H9 (cell line): ENCODE measurements around the gene CPB2. TPM values are rescaled to one million over a fixed set of nuclear protein-coding genes. Genes with fewer than 3 reads are reported as not detected.

ENCODE experiments used
- DNase-seq: peaks from one replicate; pipeline ENCODE4 v3.0.0-alpha.2; 2017
- H2AFZ ChIP-seq: one replicate; pipeline ENCODE4 v1.6.1; 2013; ENCODE audit warnings: mild to moderate bottlenecking, low read length, control low read depth, moderate library complexity
- H2AK5ac ChIP-seq: 2 replicates; pipeline ENCODE4 v1.6.1; 2013; ENCODE audit warnings: low read length, control low read depth, mixed read lengths; ENCODE audit not compliant: insufficient read length
- H2BK120ac ChIP-seq: one replicate; pipeline ENCODE4 v1.6.1; 2013; ENCODE audit warnings: low read depth, mild to moderate bottlenecking, low read length, control low read depth, inconsistent platforms; ENCODE audit not compliant: poor library complexity, severe bottlenecking
- H2BK12ac ChIP-seq: 2 replicates; pipeline ENCODE4 v1.6.1; 2013; ENCODE audit warnings: low read length, control low read depth, mixed read lengths, low read depth; ENCODE audit not compliant: insufficient read length
- H2BK15ac ChIP-seq: 2 replicates; pipeline ENCODE4 v1.6.1; 2013; ENCODE audit warnings: low read depth, low read length, control low read depth
- H2BK20ac ChIP-seq: one replicate; pipeline ENCODE4 v1.6.1; 2013; ENCODE audit warnings: low read depth, mild to moderate bottlenecking, low read length, control low read depth, inconsistent platforms; ENCODE audit not compliant: poor library complexity, severe bottlenecking
- H2BK5ac ChIP-seq: 2 replicates; pipeline ENCODE4 v1.6.1; 2013; ENCODE audit warnings: low read length, control low read depth, mixed read lengths; ENCODE audit not compliant: insufficient read length
- H3K14ac ChIP-seq: 2 replicates; pipeline ENCODE4 v1.6.1; 2013; ENCODE audit warnings: low read length, control low read depth; ENCODE audit not compliant: insufficient read depth
- H3K18ac ChIP-seq: 2 replicates; pipeline ENCODE4 v1.6.1; 2013; ENCODE audit warnings: low read depth, mild to moderate bottlenecking, mixed read lengths, low read length, control low read depth; ENCODE audit not compliant: insufficient read length
- H3K23ac ChIP-seq: 2 replicates; pipeline ENCODE4 v1.6.1; 2013; ENCODE audit warnings: low read length, control low read depth, mixed read lengths, low read depth; ENCODE audit not compliant: insufficient read length
- H3K23me2 ChIP-seq: 2 replicates; pipeline ENCODE4 v1.6.1; 2013; ENCODE audit warnings: low read depth, mild to moderate bottlenecking, mixed read lengths, low read length, control low read depth; ENCODE audit not compliant: insufficient read length, poor library complexity, severe bottlenecking
- H3K27ac ChIP-seq: 2 replicates; pipeline ENCODE4 v1.5.1; 2013; ENCODE audit warnings: low read length, control low read depth, mixed read lengths, low read depth; ENCODE audit not compliant: insufficient read length
- H3K27me3 ChIP-seq: 2 replicates; pipeline ENCODE4 v1.6.1; 2013; ENCODE audit warnings: low read length, control low read depth, inconsistent platforms; ENCODE audit not compliant: insufficient read depth
- H3K4ac ChIP-seq: 2 replicates; pipeline ENCODE4 v1.6.1; 2013; ENCODE audit warnings: low read depth, mild to moderate bottlenecking, control low read depth, inconsistent platforms, low read length, moderate library complexity
- H3K4me1 ChIP-seq: 2 replicates; pipeline ENCODE4 v1.6.1; 2013; ENCODE audit warnings: low read length, control low read depth, inconsistent platforms; ENCODE audit not compliant: insufficient read depth
- H3K4me2 ChIP-seq: 2 replicates; pipeline ENCODE4 v1.6.1; 2013; ENCODE audit warnings: low read length, control low read depth, mixed read lengths; ENCODE audit not compliant: insufficient read length, insufficient read depth
- H3K56ac ChIP-seq: 2 replicates; pipeline ENCODE4 v1.6.1; 2013; ENCODE audit warnings: low read depth, mild to moderate bottlenecking, mixed read lengths, low read length, control low read depth; ENCODE audit not compliant: insufficient read length
- H3K79me1 ChIP-seq: 2 replicates; pipeline ENCODE4 v1.6.1; 2013; ENCODE audit warnings: low read depth, mild to moderate bottlenecking, moderate library complexity, low read length, control low read depth, inconsistent platforms; ENCODE audit not compliant: insufficient read depth, poor library complexity, severe bottlenecking
- H3K79me2 ChIP-seq: 2 replicates; pipeline ENCODE4 v1.6.1; 2013; ENCODE audit warnings: low read length, control low read depth, inconsistent platforms; ENCODE audit not compliant: insufficient read depth
- H3K9ac ChIP-seq: 2 replicates; pipeline ENCODE4 v1.6.1; 2013; ENCODE audit warnings: low read length, control low read depth, mixed read lengths; ENCODE audit not compliant: insufficient read length; ENCODE audit errors: extremely low read depth
- H3K9me3 ChIP-seq: one replicate; pipeline ENCODE4 v1.6.1; 2013; ENCODE audit warnings: low read depth, low read length, inconsistent platforms; ENCODE audit not compliant: control insufficient read depth
- H3T11ph ChIP-seq: one replicate; pipeline ENCODE4 v1.6.1; 2013; ENCODE audit warnings: mild to moderate bottlenecking, low read length, control low read depth, inconsistent platforms
- H4K20me1 ChIP-seq: one replicate; pipeline ENCODE4 v1.6.1; 2013; ENCODE audit not compliant: control insufficient read depth, insufficient read length, insufficient read depth
- H4K5ac ChIP-seq: 2 replicates; pipeline ENCODE4 v1.6.1; 2013; ENCODE audit warnings: low read depth, mild to moderate bottlenecking, mixed read lengths, low read length, control low read depth; ENCODE audit not compliant: insufficient read length
- H4K8ac ChIP-seq: replicated peaks from 2 replicates; pipeline ENCODE4 v1.6.1; 2013; ENCODE audit warnings: low read length, control low read depth, mixed read lengths, low read depth; ENCODE audit not compliant: insufficient read length
- H4K91ac ChIP-seq: 2 replicates; pipeline ENCODE4 v1.6.1; 2013; ENCODE audit warnings: low read depth, mild to moderate bottlenecking, moderate library complexity, mixed read lengths, low read length, control low read depth; ENCODE audit not compliant: insufficient read length
- H3K27ac Mint-ChIP-seq, 3 experiments: 2 replicates in 2 of 3; 3 replicates in 1 of 3; pipeline ENCODE4 v1.8.0; 2020 to 2021; ENCODE audit warnings: mixed read lengths in 3 of 3, mild to moderate bottlenecking in 1 of 3, moderate library complexity in 1 of 3
- H3K27me3 Mint-ChIP-seq: 2 replicates; pipeline ENCODE4 v1.8.0; 2021; ENCODE audit warnings: low read depth, mild to moderate bottlenecking, moderate library complexity, mixed read lengths
- H3K36me3 Mint-ChIP-seq, 3 experiments: 2 replicates in 2 of 3; 3 replicates in 1 of 3; pipeline ENCODE4 v1.8.0; 2020 to 2021; ENCODE audit warnings: low read depth in 3 of 3, mixed read lengths in 3 of 3; ENCODE audit not compliant: insufficient read depth in 1 of 3
- H3K4me1 Mint-ChIP-seq, 2 experiments: 2 replicates each; pipeline ENCODE4 v1.8.0; 2020; ENCODE audit warnings: mixed read lengths in 2 of 2
- H3K4me3 Mint-ChIP-seq, 2 experiments: 2 replicates in 1 of 2; 3 replicates in 1 of 2; pipeline ENCODE4 v1.8.0; 2020 to 2021; ENCODE audit warnings: mild to moderate bottlenecking in 2 of 2, mixed read lengths in 2 of 2, moderate library complexity in 1 of 2
- H3K9me3 Mint-ChIP-seq, 2 experiments: 2 replicates in 1 of 2; 3 replicates in 1 of 2; pipeline ENCODE4 v1.8.0; 2020; ENCODE audit warnings: mild to moderate bottlenecking in 2 of 2, mixed read lengths in 2 of 2, moderate library complexity in 1 of 2
- WGBS: extraction: QIAGEN DNeasy Blood & Tissue Kit; methylation state at CpG from one replicate; pipeline ENCODE4 v1.1.7; 2013; ENCODE audit warnings: missing lambda C conversion rate, low lambda C conversion rate, mixed read lengths; ENCODE audit not compliant: insufficient read length; ENCODE audit errors: extremely low coverage; 5-methylcytosine and 5-hydroxymethylcytosine counted together
- total RNA-seq: library from RNA; stranded (reverse); gene quantifications from 2 replicates; pipeline ENCODE4 v1.2.1, GENCODE V29; 2021
- TF ChIP-seq, protein P1 (sequence below): fragments of 200-600 bp; sonication (generic); conservative IDR thresholded peaks from 3 replicates; pipeline ENCODE4 v1.8.0; 2021; ENCODE audit warnings: antibody characterized with exemption, mild to moderate bottlenecking

Gene CPB2
- total RNA-seq, 1 experiment from 2014 or later, result not detected

DNA sequence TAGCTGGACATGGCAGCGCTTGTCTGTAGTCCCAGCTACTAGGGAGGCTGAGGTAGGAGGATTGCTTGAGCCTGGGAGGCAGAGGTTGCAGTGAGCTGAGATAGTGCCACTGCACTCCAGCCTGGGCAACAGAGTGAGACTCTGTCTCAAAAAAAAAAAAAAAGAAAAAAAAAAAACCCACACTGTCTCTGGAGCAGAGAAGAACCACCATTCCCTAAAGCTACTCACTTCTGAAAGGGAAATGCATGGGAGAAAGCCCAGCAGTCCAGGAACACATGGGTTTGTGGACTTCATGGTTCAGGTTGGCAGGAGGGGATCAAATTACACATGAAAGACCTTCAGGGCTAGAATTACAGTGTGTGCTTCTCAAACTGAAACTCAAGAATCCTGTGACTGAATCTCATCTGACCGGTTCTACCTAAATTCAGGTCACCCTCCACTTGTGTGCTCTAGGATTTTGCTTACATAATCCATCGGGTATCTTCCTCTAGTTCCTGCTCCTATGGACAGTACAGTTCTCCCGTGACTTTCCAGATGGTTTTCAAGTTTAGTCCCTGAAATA lies 30.2 kb upstream of the CPB2 start:
- H2AK5ac ChIP-seq, result no peak overlapping the region
- H3K14ac ChIP-seq, result no peak overlapping the region
- no peak overlapping the region for H3T11ph ChIP-seq
- H2BK12ac ChIP-seq, result no peak overlapping the region
- TF ChIP-seq, protein P1, sequence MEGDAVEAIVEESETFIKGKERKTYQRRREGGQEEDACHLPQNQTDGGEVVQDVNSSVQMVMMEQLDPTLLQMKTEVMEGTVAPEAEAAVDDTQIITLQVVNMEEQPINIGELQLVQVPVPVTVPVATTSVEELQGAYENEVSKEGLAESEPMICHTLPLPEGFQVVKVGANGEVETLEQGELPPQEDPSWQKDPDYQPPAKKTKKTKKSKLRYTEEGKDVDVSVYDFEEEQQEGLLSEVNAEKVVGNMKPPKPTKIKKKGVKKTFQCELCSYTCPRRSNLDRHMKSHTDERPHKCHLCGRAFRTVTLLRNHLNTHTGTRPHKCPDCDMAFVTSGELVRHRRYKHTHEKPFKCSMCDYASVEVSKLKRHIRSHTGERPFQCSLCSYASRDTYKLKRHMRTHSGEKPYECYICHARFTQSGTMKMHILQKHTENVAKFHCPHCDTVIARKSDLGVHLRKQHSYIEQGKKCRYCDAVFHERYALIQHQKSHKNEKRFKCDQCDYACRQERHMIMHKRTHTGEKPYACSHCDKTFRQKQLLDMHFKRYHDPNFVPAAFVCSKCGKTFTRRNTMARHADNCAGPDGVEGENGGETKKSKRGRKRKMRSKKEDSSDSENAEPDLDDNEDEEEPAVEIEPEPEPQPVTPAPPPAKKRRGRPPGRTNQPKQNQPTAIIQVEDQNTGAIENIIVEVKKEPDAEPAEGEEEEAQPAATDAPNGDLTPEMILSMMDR, result no peak
- no peak overlapping the region for H4K8ac ChIP-seq
- H2AFZ ChIP-seq, result peak overlapping the region; percentile 1
- no peak overlapping the region for H2BK20ac ChIP-seq
- no peaks in the 10 kb centered on the region for H3K79me2 ChIP-seq
- H2BK15ac ChIP-seq, result no peak overlapping the region
- H4K5ac ChIP-seq, result no peak overlapping the region
- WGBS, result no CpG with 5 or more reads among the region's 4 CpGs
- peaks cover 14% of the 10 kb centered on the region in 2 experiments for H3K4me1 Mint-ChIP-seq
- no peak overlapping the region for H3K18ac ChIP-seq
- H3K27me3 ChIP-seq, result no peaks in the 10 kb centered on the region
- H3K27ac ChIP-seq, result no peak overlapping the region
- no peak overlapping the region for H2BK120ac ChIP-seq
- H2BK5ac ChIP-seq, result no peak overlapping the region
- H4K20me1 ChIP-seq, result no peaks in the 10 kb centered on the region
- H3K4me1 ChIP-seq, result peaks cover 4% of the 10 kb centered on the region; the same call in 1 of the 2 replicates
- H3K36me3 Mint-ChIP-seq, result no peaks in the 10 kb centered on the region
- no peaks in the 10 kb centered on the region for H3K79me1 ChIP-seq
- peak overlapping the region in 1 of 2 experiments; percentile 17; a peak in 1 of 5 replicates for H3K4me3 Mint-ChIP-seq
- H4K91ac ChIP-seq, result no peak overlapping the region
- no peak overlapping the region for H3K9ac ChIP-seq
- no peaks in the 10 kb centered on the region for H3K9me3 ChIP-seq
- H3K9me3 Mint-ChIP-seq, result no peaks in the 10 kb centered on the region
- H3K4ac ChIP-seq, result no peak overlapping the region
- H3K27me3 Mint-ChIP-seq, result no peaks in the 10 kb centered on the region
- H3K4me2 ChIP-seq, result peak overlapping the region; percentile 14
- H3K27ac Mint-ChIP-seq, result peak overlapping the region in 2 of 3 experiments; percentile 38 to 72; a peak in 1 of 7 replicates
- no peaks in the 10 kb centered on the region for H3K23me2 ChIP-seq
- no peak overlapping the region for H3K56ac ChIP-seq
- H3K23ac ChIP-seq, result no peak overlapping the region
- peak; percentile 48 for DNase-seq
